NCI-H2107 treated with DMSO at 0.1 percent for 48 hours (cell line): Measurements from ENCODE around the gene WDR64.

ENCODE experiments used
- DNase-seq: peaks from one replicate; lab custom pipeline; 2025; ENCODE audit not compliant: unreplicated experiment; lab: John Stamatoyannopoulos, UW

WDR64 gene

GRCh38 chr1:241630899-241631298 is 21.2 kb upstream of the WDR64 start:
- no peak for DNase-seq

GRCh38 chr1:241631674-241632073 is 20.4 kb upstream of the WDR64 start:
- no peak for DNase-seq

GRCh38 chr1:241632987-241633386 is 19.1 kb upstream of the WDR64 start:
- DNase-seq = no peak

- DNase-seq = no peak
Measured at GRCh38 chr1:241635556-241636152, 16.4 kb upstream of the WDR64 start.

GRCh38 chr1:241636291-241636690 is 15.8 kb upstream of the WDR64 start:
- no peak for DNase-seq

GRCh38 chr1:241637046-241637590 is 15.0 kb upstream of the WDR64 start:
- no peak for DNase-seq

- no peak for DNase-seq
Measured at GRCh38 chr1:241637604-241638003, 14.5 kb upstream of the WDR64 start.

- no peak for DNase-seq
Measured at GRCh38 chr1:241638099-241638682, 13.9 kb upstream of the WDR64 start.

- peak; percentile 42 for DNase-seq
Measured at GRCh38 chr1:241638909-241639622, 13.0 kb upstream of the WDR64 start.

- DNase-seq = no peak
Measured at GRCh38 chr1:241639623-241640148, 12.4 kb upstream of the WDR64 start.

- DNase-seq = peak; percentile 85
Measured at GRCh38 chr1:241640149-241640866, 11.8 kb upstream of the WDR64 start, which contains the start of the genes CHML and OPN3. TSS of gene CHML (minus strand) at chr1:241640369. CDS start at chr1:241635766, 4,603 bp downstream. TSS of gene OPN3 (minus strand) at chr1:241640369. CDS start at chr1:241640254, 115 bp downstream.

GRCh38 chr1:241640867-241641622 is 11.0 kb upstream of the WDR64 start:
- peak; percentile 63 for DNase-seq

GRCh38 chr1:241641773-241642592 is 10.1 kb upstream of the WDR64 start:
- no peak for DNase-seq

- no peak for DNase-seq
Measured at GRCh38 chr1:241642593-241642944, 9.5 kb upstream of the WDR64 start.

- DNase-seq = no peak
Measured at GRCh38 chr1:241644259-241644658, 7.8 kb upstream of the WDR64 start.

GRCh38 chr1:241645199-241645598 is 6.9 kb upstream of the WDR64 start:
- DNase-seq = no peak

GRCh38 chr1:241646201-241646600 is 5.9 kb upstream of the WDR64 start:
- DNase-seq = no peak

- DNase-seq = no peak
Measured at GRCh38 chr1:241647658-241648057, 4.4 kb upstream of the WDR64 start.

- DNase-seq = no peak
Measured at GRCh38 chr1:241648159-241648558, 3.9 kb upstream of the WDR64 start.

GRCh38 chr1:241654019-241654418 is 1.9 kb downstream of the WDR64 start:
- DNase-seq = no peak
